ENCODE results near the gene SBK3.
"Not testable (repeated sequence)": the region's sequence is repeated elsewhere in the genome, so short reads cannot be mapped to it uniquely, and the experiment has no call there.

The SBK3 gene

DNA sequence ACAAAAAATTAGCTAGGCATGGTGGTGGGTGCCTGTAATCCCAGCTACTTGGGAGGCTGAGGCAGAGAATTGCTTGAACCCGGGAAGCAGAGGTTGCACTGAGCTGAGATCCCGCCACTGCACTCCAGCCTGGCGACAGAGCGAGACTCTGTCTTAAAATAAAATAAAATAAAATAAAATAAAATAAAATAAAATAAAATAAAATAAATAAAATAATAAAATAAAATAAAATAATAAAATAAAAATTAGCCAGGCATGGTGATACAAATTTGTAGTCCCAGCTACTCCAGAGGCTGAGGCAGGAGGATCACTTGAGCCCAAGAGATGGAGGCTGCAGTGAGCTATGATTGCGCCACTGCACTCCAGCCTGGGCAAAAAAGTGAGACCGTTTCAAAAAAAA, 28.6 kb upstream of the SBK3 start:
- DNase-seq, result not testable (repeated sequence)

DNA sequence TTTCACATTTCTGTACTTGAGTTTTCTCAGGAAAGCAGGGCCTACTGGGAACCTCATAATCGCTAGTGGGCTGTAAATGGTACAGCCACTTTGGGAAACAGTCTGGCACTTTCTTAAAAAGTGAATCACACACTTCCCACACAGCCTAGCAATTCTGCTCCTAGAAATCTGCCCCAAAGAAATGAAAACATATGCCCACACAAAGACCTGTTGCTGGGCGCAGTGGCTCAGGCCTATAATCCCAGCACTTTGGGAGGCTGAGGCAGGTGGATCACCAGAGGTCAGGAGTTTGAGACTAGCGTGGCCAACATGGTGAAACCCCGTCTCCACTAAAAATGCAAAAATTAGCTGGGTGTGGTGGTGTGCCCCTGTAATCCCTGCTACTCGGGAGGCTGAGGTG, 24.1 kb upstream of the SBK3 start:
- DNase-seq, result not testable (repeated sequence)

DNA sequence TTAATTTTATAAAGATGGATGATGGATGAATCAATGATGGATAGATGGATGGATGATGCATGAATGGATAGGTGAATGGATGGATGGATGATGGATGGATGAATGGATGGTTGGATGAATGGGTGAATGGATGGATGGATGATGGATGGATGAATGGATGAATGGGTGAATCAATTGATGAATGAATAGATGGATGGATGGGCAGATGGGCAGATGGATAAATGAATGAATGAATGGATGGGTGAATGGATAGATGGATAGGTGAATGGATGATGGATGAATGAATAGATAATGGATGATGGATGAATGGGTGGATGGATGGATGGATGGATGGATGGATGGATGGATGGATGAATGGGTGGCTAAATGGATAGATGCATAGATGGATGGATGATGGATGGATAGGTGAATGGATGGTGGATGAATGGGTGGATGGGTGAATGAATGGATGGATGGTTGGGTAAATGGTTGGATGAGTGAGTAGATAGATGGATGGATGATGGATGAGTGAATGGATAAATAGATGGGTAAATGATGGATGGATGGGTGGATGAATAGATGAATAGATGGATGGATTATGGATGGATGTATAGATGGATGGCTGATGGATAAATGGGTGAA, 22.5 kb upstream of the SBK3 start:
- no peak for DNase-seq

DNA sequence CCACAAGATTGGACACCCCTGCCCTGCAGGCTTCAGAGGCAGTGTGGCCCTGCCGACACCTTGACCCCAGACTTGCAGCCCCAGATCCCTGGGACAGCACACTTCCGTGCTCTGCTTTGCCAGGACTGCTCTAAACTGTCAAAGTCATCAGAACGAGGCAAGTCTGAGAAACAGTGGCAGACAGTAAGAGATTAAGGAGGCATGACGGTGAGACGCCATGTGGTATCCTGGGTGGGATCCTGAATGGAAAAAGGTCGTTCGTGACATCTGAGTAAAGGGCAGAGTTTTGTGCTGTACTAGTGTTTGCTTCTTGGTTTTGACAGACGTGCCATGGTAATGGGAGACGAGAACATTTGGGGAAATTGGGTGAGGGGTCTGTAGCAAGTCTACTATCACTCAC, 21.5 kb upstream of the SBK3 start:
- DNase-seq, result no peak

DNA sequence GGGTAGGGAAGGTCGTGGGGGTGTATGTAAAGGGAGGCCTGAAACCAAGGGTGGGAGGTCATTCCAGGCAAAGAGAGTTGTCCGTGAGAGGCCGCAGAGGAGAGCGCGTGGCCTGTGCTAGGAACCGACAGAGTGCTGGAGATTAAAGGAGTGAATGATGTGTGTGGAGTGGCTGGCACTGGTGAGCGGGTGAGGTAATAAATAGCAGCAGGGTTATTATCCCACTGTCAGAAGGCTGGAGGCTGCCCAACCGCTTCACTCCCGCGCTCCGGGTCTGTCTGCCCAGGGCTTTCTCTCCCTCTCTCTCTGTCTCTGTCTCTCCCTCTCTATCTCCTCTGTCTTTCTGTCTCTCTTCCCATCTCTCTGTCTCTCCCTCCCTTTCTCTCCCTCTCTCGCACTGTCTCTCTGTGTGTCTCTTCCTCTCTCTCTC, 17.9 kb upstream of the SBK3 start:
- DNase-seq, result peak; percentile 27

DNA sequence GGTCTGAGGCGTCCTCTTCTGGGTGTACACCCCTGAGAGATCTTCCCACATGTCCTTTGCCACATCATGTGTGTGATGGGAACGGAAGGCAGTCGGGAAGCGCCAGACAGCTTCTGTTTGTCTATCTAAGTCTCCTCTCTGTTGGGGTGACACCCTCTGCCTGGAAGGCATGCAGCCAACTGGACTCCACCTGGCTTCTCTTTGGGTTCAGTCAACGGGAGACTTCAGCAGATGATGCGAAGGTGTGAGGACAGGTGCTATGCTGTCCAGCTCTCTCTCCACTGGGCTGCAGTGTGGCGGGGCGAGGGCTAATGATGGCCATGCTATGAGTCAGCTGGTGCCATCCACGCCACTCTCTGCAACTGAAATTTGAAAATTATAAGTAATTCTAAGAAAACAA, 14.3 kb upstream of the SBK3 start:
- no peak for DNase-seq

DNA sequence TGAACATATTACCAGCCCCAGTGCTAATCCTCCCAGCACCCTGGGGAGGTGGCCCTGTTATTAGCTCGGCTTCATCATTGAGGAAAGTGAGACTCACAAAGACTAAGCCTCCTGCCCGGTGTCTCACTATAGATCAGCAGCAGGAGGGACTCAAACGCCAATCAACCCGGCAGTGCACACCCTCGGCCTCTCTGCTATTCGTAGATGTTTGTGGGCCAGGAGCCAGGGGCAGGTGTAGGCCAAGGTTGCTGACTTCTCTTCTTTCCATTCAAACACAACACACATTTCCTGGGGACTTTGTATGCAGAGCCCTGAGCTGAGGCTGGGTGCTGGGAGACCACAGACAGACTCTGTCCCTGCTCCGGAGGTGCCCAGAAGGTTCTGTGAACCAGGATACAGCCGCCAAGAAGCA, 9.4 kb upstream of the SBK3 start:
- DNase-seq, result no peak

DNA sequence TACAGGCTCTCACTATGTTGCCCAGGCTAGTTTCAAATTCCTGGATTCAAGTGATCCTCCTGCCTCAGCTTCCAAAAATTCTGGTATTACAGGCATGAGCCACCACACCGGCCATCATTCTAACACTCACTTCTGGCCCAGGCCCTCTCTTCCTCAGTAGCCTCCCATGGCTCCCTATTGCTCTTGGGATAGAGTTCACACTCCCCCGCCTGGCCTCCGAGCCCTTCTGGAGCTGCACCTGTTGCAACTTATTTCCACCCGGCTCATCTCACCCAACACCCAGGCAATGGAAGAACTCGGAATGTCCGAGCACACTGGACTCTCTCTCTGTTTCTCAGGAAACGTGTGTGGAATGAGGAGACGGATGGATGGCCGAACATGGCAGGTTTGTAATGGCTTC, 9.0 kb upstream of the SBK3 start:
- DNase-seq, result no peak

DNA sequence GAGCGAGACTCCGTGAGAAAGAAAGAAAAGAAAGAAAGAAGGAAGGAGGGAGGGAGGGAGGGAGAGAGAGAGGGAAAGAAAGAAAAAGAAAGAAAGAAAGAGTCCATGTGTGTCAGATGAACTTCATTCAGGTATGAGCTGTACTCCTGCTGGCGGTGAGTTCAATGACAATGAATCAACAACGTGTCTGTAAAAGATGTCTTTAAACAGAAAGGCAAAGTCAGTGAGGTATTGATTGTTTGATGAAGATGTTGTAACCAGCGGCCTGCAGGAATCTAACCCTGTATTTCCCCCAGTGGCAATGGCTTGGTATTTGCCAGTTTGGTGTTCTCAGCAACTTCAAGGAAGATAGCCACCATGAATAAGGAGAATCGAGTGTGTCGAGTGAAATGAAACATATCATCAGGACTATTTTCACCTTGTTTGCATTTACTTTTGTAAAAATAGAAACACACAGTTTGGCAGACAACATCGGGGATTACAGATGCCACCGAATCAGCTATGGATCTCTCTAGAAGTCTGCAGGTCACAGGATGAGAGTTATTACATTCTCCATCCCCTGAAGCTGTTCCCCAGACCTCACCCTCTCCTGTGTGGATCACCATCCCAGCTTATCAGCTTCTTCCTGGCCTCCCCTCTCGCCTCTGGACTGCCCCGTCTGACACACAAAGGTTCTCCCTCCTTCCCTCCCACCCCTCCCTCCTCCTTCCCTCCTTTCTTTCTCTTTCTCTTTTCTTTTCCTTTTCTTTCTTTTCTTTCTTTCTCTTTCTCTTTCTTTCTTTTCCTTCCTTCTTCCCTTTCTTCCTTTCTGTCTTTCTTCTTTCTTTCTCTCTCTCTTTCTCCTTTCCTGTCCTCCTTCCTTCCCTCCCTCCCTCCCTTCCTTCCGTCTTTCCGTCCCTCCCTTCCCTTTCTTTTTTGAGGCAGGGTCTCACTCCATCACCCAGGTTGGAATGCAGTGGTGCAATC, 8.2 kb upstream of the SBK3 start:
- no peak for DNase-seq

DNA sequence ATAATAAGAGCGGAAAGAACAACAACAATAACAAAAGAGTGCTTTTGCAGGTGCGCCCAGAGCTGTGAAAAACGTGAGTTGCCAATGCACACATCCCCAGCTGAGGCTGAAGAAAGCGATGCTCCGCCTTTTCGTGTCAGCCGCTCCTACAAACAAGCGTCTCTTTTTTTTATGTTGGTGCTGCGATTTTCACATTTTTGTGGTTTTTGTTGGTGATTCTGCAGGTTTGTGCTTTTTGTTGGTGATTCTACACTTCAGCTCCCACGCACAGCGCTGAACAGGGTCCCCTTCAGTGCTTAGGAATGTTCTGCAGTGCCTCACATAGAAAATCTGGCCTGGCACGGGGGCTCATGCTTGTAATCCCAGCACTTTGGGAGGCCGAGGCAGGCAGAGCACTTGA, 7.3 kb upstream of the SBK3 start:
- no peak for DNase-seq

DNA sequence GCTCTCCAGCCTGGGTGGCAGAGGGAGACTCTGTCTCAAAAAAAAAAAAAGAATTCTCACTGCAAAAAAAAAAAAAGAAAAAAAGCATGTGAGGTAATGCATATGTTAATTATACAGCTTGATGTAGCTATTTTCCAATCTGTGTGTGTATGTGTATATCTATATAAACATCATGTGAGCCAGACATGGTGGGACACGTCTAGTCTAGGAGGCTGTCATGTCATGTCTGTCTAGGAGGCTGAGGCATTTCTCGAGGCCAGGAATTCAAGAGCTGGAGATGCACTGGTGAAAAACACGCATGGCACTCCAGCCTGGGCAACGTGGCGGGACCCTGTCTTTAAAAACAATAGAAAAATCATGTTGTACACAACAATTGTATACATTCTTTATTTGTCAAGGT, 6.9 kb upstream of the SBK3 start:
- DNase-seq, result no peak

DNA sequence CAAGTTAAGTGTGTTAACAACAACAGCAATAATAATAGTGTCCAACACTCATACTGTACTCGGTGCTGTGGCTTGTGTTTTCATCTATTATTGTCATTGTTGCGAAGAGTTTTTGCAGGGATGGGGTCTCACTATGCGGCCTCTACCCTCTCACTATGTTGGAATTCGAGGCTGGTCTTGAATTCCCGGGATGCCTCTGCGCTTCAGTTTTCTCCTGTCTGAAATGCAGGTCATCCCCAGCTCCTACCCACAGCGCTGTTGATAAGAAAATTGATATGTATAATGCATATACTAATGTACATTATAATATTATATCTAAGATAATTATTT, 4.9 kb upstream of the SBK3 start:
- no peak for DNase-seq

DNA sequence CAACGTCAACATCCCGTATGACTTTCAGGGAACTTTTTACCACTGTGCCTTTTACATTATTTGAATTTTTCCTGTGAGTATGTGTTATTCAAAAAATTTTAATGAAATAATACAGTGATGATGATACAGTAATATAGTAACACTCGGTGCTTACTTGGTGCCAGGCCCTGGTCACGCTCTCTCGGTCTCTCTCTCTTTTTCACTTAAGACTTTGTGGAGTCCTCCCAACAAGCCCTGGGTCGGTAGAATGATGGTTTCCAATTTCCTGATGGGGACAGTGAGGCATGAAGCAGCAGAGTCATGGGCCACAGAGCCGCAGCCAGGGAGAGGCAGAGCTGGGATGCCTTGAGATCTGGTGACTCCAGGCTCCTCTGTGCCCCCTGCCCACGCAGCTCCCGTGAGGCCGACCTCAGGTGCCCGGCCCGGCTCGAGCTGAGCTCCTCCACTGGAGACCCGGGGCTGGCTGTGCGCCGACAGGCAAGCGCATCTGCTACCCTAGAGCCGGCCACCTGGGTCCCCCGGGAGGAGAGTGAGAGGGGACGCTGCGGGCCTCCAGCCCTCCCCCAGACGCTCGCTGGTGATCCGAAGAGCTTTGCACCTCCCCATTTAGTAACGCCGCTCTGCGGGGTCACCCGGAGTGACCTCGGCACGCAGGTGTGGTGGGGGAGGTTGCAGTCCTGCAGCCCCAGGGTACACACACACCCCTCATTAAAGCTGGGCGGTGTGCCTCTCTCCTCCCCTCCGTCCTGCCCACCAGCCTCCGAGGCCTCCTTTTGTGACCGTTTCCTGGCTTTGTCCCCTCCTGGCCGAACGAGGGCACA, 4.4 kb upstream of the SBK3 start:
- DNase-seq, result no peak

DNA sequence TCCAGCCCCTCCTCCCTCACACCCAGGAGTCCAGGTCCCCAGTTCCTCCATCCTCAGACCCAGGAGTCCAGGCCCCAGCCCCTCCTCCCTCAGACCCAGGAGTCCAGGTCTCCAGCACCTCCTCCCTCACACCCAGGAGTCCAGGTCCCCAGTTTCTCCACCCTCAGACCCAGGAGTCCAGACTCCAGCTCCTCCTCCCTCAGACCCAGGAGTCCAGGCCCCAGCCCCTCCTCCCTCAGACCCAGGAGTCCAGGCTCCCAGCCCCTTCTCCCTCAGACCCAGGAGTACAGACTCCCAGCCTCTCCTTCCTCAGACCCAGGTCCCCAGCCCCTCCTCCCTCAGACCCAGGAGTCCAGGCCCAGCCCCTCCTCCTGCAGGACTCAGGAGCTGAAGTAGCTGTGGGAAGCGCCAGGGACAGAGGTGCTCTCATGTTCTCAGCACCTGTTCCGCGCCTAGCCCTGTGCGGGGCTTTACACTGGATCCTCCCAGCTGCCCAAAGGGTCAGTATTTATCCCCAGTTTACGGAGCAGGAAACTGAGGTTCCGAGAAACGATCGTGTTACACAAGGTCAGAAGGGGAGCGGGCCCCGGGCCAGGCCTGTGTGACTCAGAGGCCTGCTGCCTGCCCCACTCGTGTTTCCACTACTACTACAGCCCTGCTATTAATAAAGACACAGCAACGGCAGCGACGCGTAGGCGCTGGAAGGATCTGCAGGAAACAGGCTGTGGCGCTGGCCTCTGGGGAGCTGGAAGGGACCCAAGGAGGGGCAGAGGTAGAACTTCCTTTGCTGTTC, 1.7 kb upstream of the SBK3 start:
- no peak for DNase-seq

DNA sequence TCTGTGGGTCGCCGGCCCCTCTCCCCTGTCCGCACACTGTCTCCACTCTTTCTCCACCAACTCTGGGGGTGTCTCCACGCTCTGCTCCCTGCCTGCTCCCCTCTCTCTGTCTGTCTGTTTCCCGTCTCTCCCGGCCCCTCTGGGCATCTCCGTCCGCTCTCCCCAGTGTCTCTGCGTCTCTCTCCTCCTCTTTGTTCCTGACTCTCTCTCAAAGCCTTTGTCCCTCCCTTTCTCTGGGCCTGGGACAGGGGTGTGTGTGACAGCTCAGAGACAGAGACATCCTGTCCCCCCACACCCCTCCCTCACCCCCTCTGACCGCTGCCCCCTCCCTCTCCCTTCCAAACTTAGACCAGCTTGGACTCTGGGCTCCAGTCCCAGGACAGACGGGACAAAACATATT, 668 bp upstream of the SBK3 start:
- DNase-seq, result no peak

DNA sequence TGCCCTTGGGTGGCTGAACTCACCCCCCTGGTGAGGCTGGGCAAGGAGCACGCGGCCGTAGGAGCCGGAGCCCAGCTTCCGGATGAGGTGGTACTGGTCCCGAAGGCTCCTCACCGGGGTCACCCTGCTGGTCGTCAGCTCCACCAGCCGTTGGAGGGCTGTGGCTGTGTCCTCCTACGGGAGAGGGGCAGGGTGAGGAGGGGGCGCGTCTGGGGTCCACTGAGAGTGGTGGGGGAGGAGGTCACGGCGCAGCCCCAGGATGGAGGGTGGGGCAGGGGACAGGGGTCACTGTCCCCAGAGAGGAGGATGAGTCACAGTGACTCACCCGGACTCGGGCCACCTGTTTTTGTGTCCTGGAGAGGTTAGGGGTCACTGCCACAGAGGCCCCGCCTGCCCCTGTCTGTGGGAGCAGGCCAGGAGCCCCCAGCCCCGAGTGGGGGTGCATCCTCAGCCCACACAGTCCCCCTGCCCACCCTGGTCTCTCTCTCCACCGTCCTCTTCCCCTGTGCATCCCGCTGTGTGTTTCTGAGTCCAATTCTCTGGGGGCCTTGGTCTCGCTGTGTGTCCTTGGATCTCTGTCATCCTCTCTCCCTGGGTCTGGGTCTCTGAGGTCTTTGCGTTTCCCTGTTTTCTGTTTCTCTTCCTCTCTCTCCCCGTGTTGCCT, 435 bp downstream of the SBK3 start:
- no peak for DNase-seq

DNA sequence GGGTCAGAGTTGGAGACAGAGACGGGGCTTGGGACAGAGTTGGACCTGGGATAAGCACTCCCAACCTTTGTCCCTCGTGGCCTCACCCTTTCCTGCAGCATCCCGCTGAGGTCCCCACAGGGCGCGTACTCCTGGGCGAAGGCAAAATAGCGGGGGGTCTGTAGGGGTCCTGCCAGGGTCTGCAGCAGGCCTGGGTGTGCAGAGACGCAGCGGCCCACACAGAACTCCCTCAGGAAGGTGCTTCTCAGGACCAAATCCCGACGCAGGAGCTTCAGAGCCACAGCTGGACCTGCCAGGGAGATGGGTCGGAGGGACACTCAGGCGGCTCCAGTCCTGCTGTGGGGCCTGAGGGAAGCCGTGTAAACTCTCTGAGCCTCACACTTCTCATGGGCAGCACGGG, 1.3 kb downstream of the SBK3 start:
- DNase-seq, result no peak

DNA sequence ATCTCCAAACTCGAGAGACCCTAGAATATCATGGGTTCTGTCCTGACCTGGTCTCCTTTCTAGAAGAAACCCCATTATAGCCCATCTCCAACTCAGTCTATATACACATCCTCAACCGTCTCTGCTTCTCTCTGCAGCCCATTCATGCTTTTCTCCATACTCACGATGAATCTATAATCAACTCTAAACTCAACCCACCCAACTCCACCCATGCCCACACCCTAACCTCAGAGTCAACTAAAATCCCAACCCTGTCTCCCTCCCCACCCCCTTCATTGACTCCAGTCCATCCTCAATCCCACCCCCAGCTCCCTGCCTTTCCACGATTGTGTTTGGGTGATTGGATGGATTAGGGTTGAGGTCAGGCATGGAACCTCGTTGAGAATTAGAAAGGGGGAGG, 1.8 kb downstream of the SBK3 start:
- no peak for DNase-seq

DNA sequence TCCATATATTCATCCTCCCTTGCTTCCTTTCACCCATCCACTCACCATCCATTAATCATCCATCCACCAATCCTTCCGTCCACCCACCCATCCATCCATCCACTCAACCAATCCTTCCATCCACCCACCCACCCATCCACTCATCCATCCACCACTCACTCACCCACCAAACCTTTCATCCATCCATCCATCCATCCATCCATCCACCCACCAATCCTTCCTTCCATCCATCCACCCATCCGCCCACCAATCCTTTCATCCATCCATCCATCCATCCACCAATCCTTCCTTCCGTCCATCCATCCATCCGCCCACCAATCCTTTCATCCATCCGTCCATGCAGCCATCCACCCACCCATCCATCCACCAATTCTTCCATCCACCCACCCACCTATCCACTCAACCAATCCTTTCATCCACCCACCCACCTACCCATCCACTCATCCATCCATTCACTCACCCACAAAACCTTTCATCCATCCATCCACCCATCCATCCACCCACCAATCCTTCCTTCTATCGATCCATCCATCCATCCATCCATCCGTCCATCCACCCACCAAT, 3.0 kb downstream of the SBK3 start:
- no peak for DNase-seq

DNA sequence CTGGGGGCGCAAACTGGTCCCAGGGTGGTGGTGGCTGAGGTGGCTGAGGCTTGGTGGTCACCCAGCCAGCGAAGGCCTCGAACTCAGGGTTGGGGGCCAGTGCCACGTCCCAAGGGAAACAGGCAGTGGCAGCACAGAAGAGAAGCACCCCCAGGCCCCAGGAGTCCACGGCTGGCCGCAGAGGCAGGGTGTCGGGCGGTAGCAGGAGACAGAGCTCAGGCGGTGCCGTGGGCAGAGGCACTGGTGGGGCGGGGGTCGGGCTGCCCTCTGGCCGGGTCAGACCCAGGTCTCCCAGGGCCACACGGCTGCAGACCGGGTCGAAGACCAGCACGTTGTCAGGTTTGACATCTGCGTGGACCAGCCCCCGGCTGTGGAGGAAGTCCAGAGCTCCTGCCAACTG, 4.3 kb downstream of the SBK3 start:
- DNase-seq, result no peak

DNA sequence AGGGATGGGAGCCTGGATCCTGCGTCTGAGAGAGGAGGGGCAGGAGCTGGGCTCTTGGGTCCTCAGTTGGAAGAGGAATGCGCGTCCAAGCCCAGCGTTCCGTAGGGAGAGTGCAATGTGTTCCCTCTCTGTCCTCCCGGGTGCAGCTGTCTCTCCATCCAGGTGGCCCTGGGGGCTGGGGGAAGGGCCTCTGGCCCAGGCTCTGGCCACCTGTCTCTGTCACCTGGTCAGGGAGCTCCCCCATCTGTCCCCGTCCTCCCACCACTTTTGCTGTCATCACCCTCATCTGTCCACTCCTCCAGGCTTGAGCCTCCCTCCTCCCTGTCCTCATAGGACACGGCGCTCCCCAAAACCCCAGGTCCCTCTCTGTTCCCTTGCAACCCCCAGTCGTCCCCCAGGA, 4.7 kb downstream of the SBK3 start:
- no peak for DNase-seq
